Thyroid gland (tissue), 4 donors: Measurements from ENCODE around the gene RNF187. TPM values are rescaled to one million over a fixed set of nuclear protein-coding genes. Genes with fewer than 3 reads are reported as not detected.

Experiments
- DNase-seq, 2 donors: peaks; one replicate each; pipeline ENCODE4 v3.0.0-alpha.2; 2019
- H3K27ac ChIP-seq, 3 donors: fragments of 200-600 bp; sonication (generic); 1 replicate in 2 of 3; 2 replicates in 1 of 3; pipeline ENCODE4 v1.5.1; 2016 to 2019; ENCODE audit warnings: mild to moderate bottlenecking in 1 of 3, moderate library complexity in 1 of 3
- H3K27me3 ChIP-seq: fragments of 200-600 bp; sonication (generic); one replicate; pipeline ENCODE4 v1.5.1; 2019
- H3K36me3 ChIP-seq, 2 donors: fragments of 200-600 bp; sonication (generic); one replicate each; pipeline ENCODE4 v1.5.1; 2016 to 2019
- H3K4me1 ChIP-seq, 2 donors: fragments of 200-600 bp; sonication (generic); one replicate each; pipeline ENCODE4 v1.5.1; 2017 to 2019
- H3K4me3 ChIP-seq, 3 donors: fragments of 200-600 bp; sonication (generic); replicated peaks in 1 of 3; 1 replicate in 2 of 3; 2 replicates in 1 of 3; pipeline ENCODE4 v1.5.1; 2016; ENCODE audit warnings: mild to moderate bottlenecking in 1 of 3
- H3K9me3 ChIP-seq: fragments of 200-600 bp; sonication (generic); one replicate; pipeline ENCODE4 v1.5.1; 2017
- CTCF ChIP-seq, 6 experiments: fragments of 200-600 bp in 3 of 6; fragments of 450-650 bp in 3 of 6; sonication (generic) in 3 of 6; IDR thresholded peaks; one replicate each; pipeline ENCODE4 v1.5.1; 2016 to 2019; ENCODE audit warnings: antibody characterized with exemption in 6 of 6, mild to moderate bottlenecking in 2 of 6, inconsistent platforms in 1 of 6, moderate library complexity in 1 of 6
- POLR2A ChIP-seq, 2 donors: fragments of 450-650 bp; IDR thresholded peaks; one replicate each; pipeline ENCODE4 v1.6.1; 2017; ENCODE audit warnings: antibody characterized with exemption in 2 of 2, mild to moderate bottlenecking in 2 of 2, moderate library complexity in 1 of 2
- WGBS, 2 donors: methylation state at CpG; one replicate each; pipeline ENCODE4 v1.1.5; 2017; 5-methylcytosine and 5-hydroxymethylcytosine counted together
- intact Hi-C: fragments of 100-400 bp; cut with DNase I; formaldehyde crosslinking; loops from one replicate; pipeline ENCODE4 v1.15.1; 2023
- total RNA-seq, 4 donors: library from RNA; depleted of rRNA; stranded (reverse); fragments of >200 nt; gene quantifications; one replicate each; pipeline ENCODE4 v1.2.3, GENCODE V29; 2016

The RNF187 gene
- total RNA-seq, 4 donors from 2014 or later: 34.8 to 204 (median 98.4) TPM

GRCh38 chr1:228528612-228529011, 41.4 kb downstream of the RNF187 start:
- 65 to 76% methylated on average over 2 of the region's 2 CpGs for WGBS, 2 donors
- H3K9me3 ChIP-seq: no peaks in the 10 kb centered on the region
- H3K4me1 ChIP-seq: no peaks in the 10 kb centered on the region
- H3K36me3 ChIP-seq: no peaks in the 10 kb centered on the region
- no peaks in the 10 kb centered on the region for H3K27me3 ChIP-seq
- no peak for DNase-seq
- H3K4me3 ChIP-seq: no peak overlapping the region
- intact Hi-C loops: no loop called here
- no peak overlapping the region for H3K27ac ChIP-seq
- TF ChIP-seq POLR2A (IDR thresholded peaks at IDR 0.05) (no peak), CTCF (IDR thresholded peaks at IDR 0.05) (no peak)

- no peak for DNase-seq
- Histone ChIP-seq H3K27me3 (no peaks in the 10 kb centered on the region), H3K4me3 (no peak overlapping the region), H3K4me1 (no peaks in the 10 kb centered on the region), H3K27ac (no peak overlapping the region), H3K9me3 (no peaks in the 10 kb centered on the region), H3K36me3 (no peaks in the 10 kb centered on the region)
- intact Hi-C loops: no loop called here
- TF ChIP-seq POLR2A (IDR thresholded peaks at IDR 0.05) (no peak), CTCF (IDR thresholded peaks at IDR 0.05) (no peak)
- 66 to 75% methylated on average over 2 to 3 of the region's 3 CpGs for WGBS, 2 donors
These were observed 43.0 kb downstream of the RNF187 start for GRCh38 chr1:228530086-228530758.

- WGBS, 2 donors: 56 to 71% methylated on average over 4 to 5 of the region's 5 CpGs
- Histone ChIP-seq H3K27me3 (no peaks in the 10 kb centered on the region), H3K27ac (no peak overlapping the region), H3K4me3 (no peak overlapping the region), H3K4me1 (no peaks in the 10 kb centered on the region), H3K36me3 (no peaks in the 10 kb centered on the region), H3K9me3 (no peaks in the 10 kb centered on the region)
- DNase-seq: no peak
- intact Hi-C loops: no loop called here
- TF ChIP-seq CTCF (IDR thresholded peaks at IDR 0.05) (no peak), POLR2A (IDR thresholded peaks at IDR 0.05) (no peak)
These were observed 44.0 kb downstream of the RNF187 start for GRCh38 chr1:228530951-228531731.

- Histone ChIP-seq H3K27me3 (no peaks in the 10 kb centered on the region), H3K4me3 (no peak overlapping the region), H3K27ac (no peak overlapping the region), H3K4me1 (no peaks in the 10 kb centered on the region), H3K36me3 (no peaks in the 10 kb centered on the region), H3K9me3 (no peaks in the 10 kb centered on the region)
- no peak for DNase-seq
- intact Hi-C loops: no loop called here
- 60 to 78% methylated on average over 3 of the region's 3 CpGs for WGBS, 2 donors
- TF ChIP-seq POLR2A (IDR thresholded peaks at IDR 0.05): no peak
- TF ChIP-seq CTCF (IDR thresholded peaks at IDR 0.05): no peak
These were observed 51.6 kb downstream of the RNF187 start for GRCh38 chr1:228538831-228539230.
